Measurements from ENCODE around the gene ANKRD36C.
"Not testable (repeated sequence)": the region's sequence is repeated elsewhere in the genome, so short reads cannot be mapped to it uniquely, and the experiment has no call there.

- TF ChIP-seq CTCF (conservative IDR thresholded peaks at IDR 0.05 in 1 of 2, IDR thresholded peaks at IDR 0.05 in 1 of 2; ENCODE audit: extremely low read depth in 1 of 2, insufficient read depth in 1 of 2, low read depth in 1 of 2, low read length in 2 of 2); EZH2 (IDR thresholded peaks at IDR 0.05; ENCODE audit: borderline replicate concordance, low read length): not testable (repeated sequence)
These were observed 43.2 kb upstream of the ANKRD36C start, which contains the start of gene GPAT2 for GRCh38 chr2:96034792-96035191.

Measured in mammary epithelial cell (primary cell).